Activated B cell treated with CpG ODN at 0.5 μM for 24 hours (primary cell): ENCODE data around the gene CLTC. TPM values are rescaled to one million over a fixed set of nuclear protein-coding genes. Genes with fewer than 3 reads are reported as not detected.

Source experiments
- ATAC-seq: fragments of 200-7000 bp; cut with Tn5 transposase; one replicate; pipeline ENCODE4 v1.10.0; 2021; ENCODE audit warnings: low read depth, mild to moderate bottlenecking, moderate library complexity
- CTCF ChIA-PET: fragments of 350-600 bp; sonication (Branson Sonifier 250); formaldehyde crosslinking; loops from one replicate; lab custom pipeline; 2021; ENCODE audit warnings: antibody characterized with exemption; lab: Charles Lee
- POLR2A ChIA-PET: fragments of 350-600 bp; sonication (Branson Sonifier 250); formaldehyde crosslinking; loops from one replicate; lab custom pipeline; 2021; ENCODE audit warnings: antibody characterized with exemption; lab: Charles Lee
- DNase-seq: peaks from one replicate; pipeline ENCODE4 v3.0.0; 2022
- H3K27ac Mint-ChIP-seq: one replicate; pipeline ENCODE4 v1.8.0; 2020; ENCODE audit warnings: mixed read lengths
- H3K27me3 Mint-ChIP-seq: one replicate; pipeline ENCODE4 v1.8.0; 2021; ENCODE audit warnings: mixed read lengths
- H3K36me3 Mint-ChIP-seq: one replicate; pipeline ENCODE4 v1.8.0; 2021; ENCODE audit warnings: low read depth, mixed read lengths
- H3K4me1 Mint-ChIP-seq: one replicate; pipeline ENCODE4 v1.8.0; 2021; ENCODE audit warnings: mixed read lengths
- H3K4me3 Mint-ChIP-seq: one replicate; pipeline ENCODE4 v1.8.0; 2020; ENCODE audit warnings: mild to moderate bottlenecking, mixed read lengths
- H3K9me3 Mint-ChIP-seq: one replicate; pipeline ENCODE4 v1.8.0; 2020; ENCODE audit warnings: mixed read lengths
- intact Hi-C: fragments of 100-400 bp; cut with micrococcal nuclease; formaldehyde crosslinking; loops from one replicate; pipeline ENCODE4 v1.15.1; 2024
- total RNA-seq: library from RNA; stranded (reverse); gene quantifications from 2 replicates; pipeline ENCODE4 v1.2.3, GENCODE V29; 2022
- TF ChIP-seq, protein P1 (sequence below): fragments of 200-600 bp; IDR thresholded peaks from one replicate; pipeline ENCODE4 v1.8.0; 2022; ENCODE audit warnings: antibody characterized with exemption, mild to moderate bottlenecking

CLTC gene
- total RNA-seq, 1 donor from 2014 or later, result 189 TPM

- POLR2A ChIA-PET, result interaction anchor here (0.7 kb wide), 1 partner anchor 524 kb away, joined by 3 read pairs; no protein-coding TSS in a partner anchor
- H3K27ac Mint-ChIP-seq, result no peak overlapping the region
- no peaks in the 10 kb centered on the region for H3K9me3 Mint-ChIP-seq
- CTCF ChIA-PET, result no interaction called here
- intact Hi-C loops, result no loop called here
- no peaks in the 10 kb centered on the region for H3K4me1 Mint-ChIP-seq
- H3K36me3 Mint-ChIP-seq, result peaks cover 46% of the 10 kb centered on the region
- H3K27me3 Mint-ChIP-seq, result no peaks in the 10 kb centered on the region
- no peak overlapping the region for H3K4me3 Mint-ChIP-seq
- ATAC-seq, result no peak
- TF ChIP-seq, protein P1, sequence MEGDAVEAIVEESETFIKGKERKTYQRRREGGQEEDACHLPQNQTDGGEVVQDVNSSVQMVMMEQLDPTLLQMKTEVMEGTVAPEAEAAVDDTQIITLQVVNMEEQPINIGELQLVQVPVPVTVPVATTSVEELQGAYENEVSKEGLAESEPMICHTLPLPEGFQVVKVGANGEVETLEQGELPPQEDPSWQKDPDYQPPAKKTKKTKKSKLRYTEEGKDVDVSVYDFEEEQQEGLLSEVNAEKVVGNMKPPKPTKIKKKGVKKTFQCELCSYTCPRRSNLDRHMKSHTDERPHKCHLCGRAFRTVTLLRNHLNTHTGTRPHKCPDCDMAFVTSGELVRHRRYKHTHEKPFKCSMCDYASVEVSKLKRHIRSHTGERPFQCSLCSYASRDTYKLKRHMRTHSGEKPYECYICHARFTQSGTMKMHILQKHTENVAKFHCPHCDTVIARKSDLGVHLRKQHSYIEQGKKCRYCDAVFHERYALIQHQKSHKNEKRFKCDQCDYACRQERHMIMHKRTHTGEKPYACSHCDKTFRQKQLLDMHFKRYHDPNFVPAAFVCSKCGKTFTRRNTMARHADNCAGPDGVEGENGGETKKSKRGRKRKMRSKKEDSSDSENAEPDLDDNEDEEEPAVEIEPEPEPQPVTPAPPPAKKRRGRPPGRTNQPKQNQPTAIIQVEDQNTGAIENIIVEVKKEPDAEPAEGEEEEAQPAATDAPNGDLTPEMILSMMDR, result no peak
- DNase-seq, result no peak
Observed at GRCh38 chr17:59737324-59737723, 117.6 kb downstream of the CLTC start.

DNA sequence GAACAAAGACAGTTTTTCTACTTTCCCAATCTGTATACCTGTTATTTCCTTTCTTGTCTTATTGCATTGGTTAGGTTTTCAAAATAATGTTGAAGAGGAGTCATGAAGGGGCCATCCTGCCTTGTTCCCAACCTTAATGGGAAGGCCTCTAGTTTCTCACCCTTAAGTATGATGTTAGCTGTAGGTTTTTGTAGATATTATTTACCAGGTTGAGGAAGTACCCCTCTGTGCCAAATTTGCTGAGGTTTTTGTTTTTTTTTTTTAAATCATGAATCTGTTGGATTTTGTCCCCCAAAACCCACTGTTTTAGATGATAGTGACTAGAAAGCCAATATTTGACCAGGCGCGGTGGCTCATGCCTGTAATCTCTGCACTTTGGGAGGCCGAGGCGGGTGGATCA is 124.1 kb downstream of the CLTC start:
- no peak overlapping the region for H3K27ac Mint-ChIP-seq

DNA sequence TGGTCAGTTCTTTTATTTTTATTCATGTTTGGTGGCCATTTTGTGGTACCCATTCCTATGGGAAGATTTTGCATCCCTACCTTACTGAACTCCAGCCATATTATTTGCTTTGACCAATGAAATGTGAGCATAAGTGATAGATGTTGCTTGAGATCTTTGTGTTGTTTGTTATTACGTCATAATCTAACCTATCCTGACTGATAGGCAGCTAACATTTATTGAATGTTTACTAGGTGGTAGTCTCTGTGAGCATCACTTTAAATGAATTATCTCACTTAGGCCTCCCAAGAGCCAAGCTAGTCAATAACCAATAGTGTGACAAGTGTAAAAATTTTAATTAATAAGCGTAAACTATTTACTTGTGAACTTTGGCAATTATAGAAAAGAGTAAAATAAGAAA is 125.3 kb downstream of the CLTC start:
- ChIA-PET CTCF (interaction anchor here (0.9 to 1.6 kb wide), 5 partner anchors 9 to 292 kb away, joined by 3 to 9 read pairs (median 4); no protein-coding TSS in a partner anchor), POLR2A (interaction anchor here (1.5 kb wide), 1 partner anchor 114 kb away, joined by 6 read pairs; no protein-coding TSS in a partner anchor)
- peaks cover 29% of the 10 kb centered on the region for H3K36me3 Mint-ChIP-seq
- no peaks in the 10 kb centered on the region for H3K27me3 Mint-ChIP-seq
- peaks cover 3% of the 10 kb centered on the region for H3K4me1 Mint-ChIP-seq
- ATAC-seq (no peak), DNase-seq (no peak)
- no peak overlapping the region for H3K4me3 Mint-ChIP-seq
- peaks cover 2% of the 10 kb centered on the region for H3K9me3 Mint-ChIP-seq
- intact Hi-C loops, result no loop called here
- TF ChIP-seq, protein P1, result no peak
- no peak overlapping the region for H3K27ac Mint-ChIP-seq

More for the DNA sequence above, 124.1 kb downstream of the CLTC start:
- Mint-ChIP-seq H3K9me3 (peaks cover 2% of the 10 kb centered on the region), H3K27me3 (no peaks in the 10 kb centered on the region), H3K36me3 (peaks cover 29% of the 10 kb centered on the region), H3K4me1 (peaks cover 3% of the 10 kb centered on the region), H3K4me3 (no peak overlapping the region)
- TF ChIP-seq, protein P1, result no peak
- no peak for DNase-seq
- intact Hi-C loops, result no loop called here
- ChIA-PET POLR2A (interaction anchor here (0.6 to 0.7 kb wide), 2 partner anchors 102 to 103 kb away, joined by 4 read pairs; no protein-coding TSS in a partner anchor), CTCF (interaction anchor here (0.8 kb wide), 1 partner anchor 115 kb away, joined by 3 read pairs; no protein-coding TSS in a partner anchor)
- no peak for ATAC-seq

Other genes with a start within 250 kb of the CLTC start
- gene DHX40, start 54.3 kb upstream of the CLTC start, total RNA-seq, result 19.1 and 22.6 TPM in 2 replicates
- 27.0 and 29.9 TPM in 2 replicates for gene PTRH2, start 87.5 kb downstream of the CLTC start, total RNA-seq
- 158 and 176 TPM in 2 replicates for gene VMP1, start 87.8 kb downstream of the CLTC start, total RNA-seq